ENCODE data around the gene TMEM164. TPM values are rescaled to one million over a fixed set of nuclear protein-coding genes. Genes with fewer than 3 reads are reported as not detected.

The TMEM164 gene
- total RNA-seq, 6 experiments from 2014 or later = 1.3 to 7.9 (median 2.8) TPM

DNA sequence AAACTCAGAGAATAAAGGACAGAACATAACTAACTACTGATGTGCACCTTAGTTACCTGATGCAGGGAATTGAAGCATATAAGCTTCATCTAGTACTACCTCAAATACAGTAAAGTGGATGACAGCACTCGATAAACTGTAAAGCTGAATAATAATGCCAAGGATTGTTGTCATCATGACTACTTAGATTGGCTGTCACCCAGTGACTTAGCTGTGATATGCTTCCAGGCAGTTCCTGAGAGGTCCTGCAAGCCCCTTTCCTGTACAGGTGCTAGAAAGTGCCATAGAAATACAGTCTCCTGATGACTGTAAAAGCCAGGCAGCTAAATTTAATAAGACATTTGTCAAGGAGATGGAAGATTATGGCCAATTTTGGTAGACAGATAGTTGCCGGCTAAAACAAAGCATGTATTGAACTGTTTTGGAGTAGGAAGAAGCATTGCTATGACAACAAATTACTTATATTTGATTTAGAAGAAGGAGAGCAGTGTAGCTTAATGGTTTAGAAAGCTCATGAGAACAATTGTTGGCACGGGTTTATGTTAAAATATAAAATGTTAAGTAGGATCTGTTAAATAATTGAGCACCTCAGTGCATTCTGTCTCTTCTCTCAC is 29.7 kb downstream of the TMEM164 start:
- no peaks in the 10 kb centered on the region for H3K36me3 ChIP-seq
- no peaks in the 10 kb centered on the region for H3K4me1 ChIP-seq
- no peak overlapping the region for H3K4me3 ChIP-seq
- 40% methylated on average over 3 of the region's 3 CpGs for WGBS (ENCODE audit: insufficient coverage, low coverage, low lambda C conversion rate, missing lambda C conversion rate)
- peaks cover 0 to 2% of the 10 kb centered on the region in 2 donors for H3K27me3 ChIP-seq
- no peak overlapping the region for H3K27ac ChIP-seq
- no peaks in the 10 kb centered on the region for H3K9me3 ChIP-seq
- TF ChIP-seq, protein P1, sequence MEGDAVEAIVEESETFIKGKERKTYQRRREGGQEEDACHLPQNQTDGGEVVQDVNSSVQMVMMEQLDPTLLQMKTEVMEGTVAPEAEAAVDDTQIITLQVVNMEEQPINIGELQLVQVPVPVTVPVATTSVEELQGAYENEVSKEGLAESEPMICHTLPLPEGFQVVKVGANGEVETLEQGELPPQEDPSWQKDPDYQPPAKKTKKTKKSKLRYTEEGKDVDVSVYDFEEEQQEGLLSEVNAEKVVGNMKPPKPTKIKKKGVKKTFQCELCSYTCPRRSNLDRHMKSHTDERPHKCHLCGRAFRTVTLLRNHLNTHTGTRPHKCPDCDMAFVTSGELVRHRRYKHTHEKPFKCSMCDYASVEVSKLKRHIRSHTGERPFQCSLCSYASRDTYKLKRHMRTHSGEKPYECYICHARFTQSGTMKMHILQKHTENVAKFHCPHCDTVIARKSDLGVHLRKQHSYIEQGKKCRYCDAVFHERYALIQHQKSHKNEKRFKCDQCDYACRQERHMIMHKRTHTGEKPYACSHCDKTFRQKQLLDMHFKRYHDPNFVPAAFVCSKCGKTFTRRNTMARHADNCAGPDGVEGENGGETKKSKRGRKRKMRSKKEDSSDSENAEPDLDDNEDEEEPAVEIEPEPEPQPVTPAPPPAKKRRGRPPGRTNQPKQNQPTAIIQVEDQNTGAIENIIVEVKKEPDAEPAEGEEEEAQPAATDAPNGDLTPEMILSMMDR (IDR thresholded peaks at IDR 0.05) = no peak
- no peak for TF ChIP-seq POLR2A (IDR thresholded peaks at IDR 0.05)
- no peak for DNase-seq
- intact Hi-C loops (cut with DNase I) = no loop called here
- no peak for ATAC-seq

DNA sequence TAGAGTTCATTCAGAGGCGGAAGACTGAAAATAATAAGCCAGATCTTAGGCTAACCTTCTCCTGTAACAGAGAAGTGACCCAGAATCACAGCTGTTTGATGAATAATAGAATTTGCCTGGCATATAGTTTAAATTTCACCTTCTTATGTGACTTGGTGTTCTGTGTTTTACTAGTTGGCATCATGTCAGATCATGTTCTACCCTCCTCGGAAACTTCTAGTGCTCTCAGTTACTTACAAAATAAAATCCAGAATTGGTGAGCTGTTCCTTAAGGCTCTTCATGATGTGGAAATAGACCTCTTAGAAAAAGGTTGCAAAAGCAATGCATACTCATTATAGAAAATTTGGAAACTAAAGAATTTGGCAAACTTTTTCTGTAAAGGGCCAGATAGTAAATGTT is 31.1 kb downstream of the TMEM164 start:
- DNase-seq = no peak
- H3K4me1 ChIP-seq = no peaks in the 10 kb centered on the region
- peaks cover 0 to 2% of the 10 kb centered on the region in 2 donors for H3K27me3 ChIP-seq
- intact Hi-C loops (cut with DNase I) = no loop called here
- TF ChIP-seq, protein P1 (IDR thresholded peaks at IDR 0.05) = no peak
- no peak for TF ChIP-seq POLR2A (IDR thresholded peaks at IDR 0.05)
- 65% methylated on average over 2 of the region's 2 CpGs for WGBS (ENCODE audit: insufficient coverage, low coverage, low lambda C conversion rate, missing lambda C conversion rate)
- H3K4me3 ChIP-seq = no peak overlapping the region
- no peaks in the 10 kb centered on the region for H3K36me3 ChIP-seq
- no peak overlapping the region for H3K27ac ChIP-seq
- no peaks in the 10 kb centered on the region for H3K9me3 ChIP-seq
- no peak for ATAC-seq

DNA sequence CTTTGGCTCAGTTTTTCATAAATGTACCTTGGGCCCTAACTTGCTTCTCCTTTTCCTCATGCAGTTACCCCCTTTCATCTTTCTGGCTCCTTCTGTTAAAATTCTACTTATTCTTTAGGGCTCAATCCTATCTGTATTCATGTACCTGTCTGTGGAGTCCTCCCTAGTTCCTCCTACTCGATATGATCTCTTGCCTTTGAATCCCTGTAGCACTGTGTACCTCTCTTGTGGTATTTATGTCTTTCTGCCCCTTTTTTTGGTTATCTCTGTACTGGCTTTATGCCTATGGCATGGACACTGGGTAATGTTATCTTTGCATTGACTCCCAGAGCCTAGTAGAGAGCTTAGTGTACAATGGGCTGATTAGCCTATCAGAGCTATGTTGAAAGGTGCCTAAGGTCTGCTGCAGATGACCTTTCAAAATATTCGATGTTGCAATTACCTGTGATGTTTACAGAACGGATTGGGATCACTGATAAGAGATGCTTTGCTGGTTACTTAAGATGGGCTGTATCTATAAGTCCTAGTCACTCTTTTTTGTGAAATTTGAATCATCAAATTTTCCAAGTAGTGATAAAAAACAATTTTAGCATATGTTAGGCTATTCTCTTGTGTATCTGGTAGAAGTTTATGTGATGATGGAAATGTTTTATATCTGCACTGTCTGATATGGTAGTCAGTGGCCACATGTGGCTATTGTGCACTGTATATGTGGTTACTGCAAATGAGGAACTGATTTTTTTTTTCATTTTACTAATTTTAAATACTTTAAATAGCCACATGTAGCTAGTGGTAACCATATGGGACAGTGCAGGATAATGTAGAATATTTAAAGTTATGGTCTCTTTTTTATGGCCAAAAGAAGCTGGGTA is 33.5 kb downstream of the TMEM164 start:
- intact Hi-C loops (cut with DNase I) = no loop called here
- Histone ChIP-seq H3K9me3 (no peaks in the 10 kb centered on the region), H3K27me3 (peaks cover 0 to 2% of the 10 kb centered on the region in 2 donors), H3K27ac (no peak overlapping the region), H3K36me3 (no peaks in the 10 kb centered on the region), H3K4me3 (no peak overlapping the region), H3K4me1 (no peaks in the 10 kb centered on the region)
- no peak for DNase-seq
- 29% methylated on average over 3 of the region's 3 CpGs for WGBS (ENCODE audit: insufficient coverage, low coverage, low lambda C conversion rate, missing lambda C conversion rate)
- TF ChIP-seq POLR2A (IDR thresholded peaks at IDR 0.05) = no peak
- TF ChIP-seq, protein P1 (IDR thresholded peaks at IDR 0.05) = no peak
- peak; percentile 82 to 95 (median 90) for ATAC-seq

DNA sequence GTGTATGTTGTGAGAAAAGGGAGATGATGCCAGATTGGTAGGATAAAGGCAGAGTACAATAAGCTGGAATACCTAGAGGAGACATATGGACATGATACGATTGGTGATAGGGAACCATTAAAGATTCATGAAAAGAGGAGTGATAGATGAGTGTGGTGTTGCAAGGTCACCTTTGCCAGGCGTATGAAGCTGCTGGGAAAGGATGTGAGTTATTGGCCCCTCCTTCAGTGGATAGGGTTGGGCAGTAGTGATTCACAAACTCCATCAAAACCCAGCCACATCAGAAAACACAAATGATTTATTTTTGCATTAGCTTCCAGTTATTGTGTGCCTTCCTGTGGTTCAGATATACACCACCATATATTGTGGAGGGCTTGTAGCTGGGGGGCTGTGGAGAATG is 34.3 kb downstream of the TMEM164 start:
- no peak for ATAC-seq

More for the DNA sequence above, 34.3 kb downstream of the TMEM164 start:
- Histone ChIP-seq H3K4me3 (no peak overlapping the region), H3K36me3 (no peaks in the 10 kb centered on the region), H3K4me1 (no peaks in the 10 kb centered on the region), H3K9me3 (no peaks in the 10 kb centered on the region), H3K27me3 (no peaks in the 10 kb centered on the region), H3K27ac (no peak overlapping the region)
- intact Hi-C loops (cut with DNase I) = no loop called here
- no peak for TF ChIP-seq POLR2A (IDR thresholded peaks at IDR 0.05)
- TF ChIP-seq, protein P1 (IDR thresholded peaks at IDR 0.05) = no peak
- WGBS (ENCODE audit: insufficient coverage, low coverage, low lambda C conversion rate, missing lambda C conversion rate) = 78% methylated on average over 1 of the region's 2 CpGs
- DNase-seq = no peak

All from right lobe of liver (tissue), 6 donors.